GM18508 (cell line): ENCODE measurements around the gene LENEP.

ENCODE experiments used
- ATAC-seq: cut with Tn5 transposase; IDR thresholded peaks from one replicate; pipeline ENCODE4 v1.9.1; 2021; ENCODE audit warnings: moderate number of reproducible peaks; ENCODE audit not compliant: insufficient read depth, unreplicated experiment

LENEP gene

DNA sequence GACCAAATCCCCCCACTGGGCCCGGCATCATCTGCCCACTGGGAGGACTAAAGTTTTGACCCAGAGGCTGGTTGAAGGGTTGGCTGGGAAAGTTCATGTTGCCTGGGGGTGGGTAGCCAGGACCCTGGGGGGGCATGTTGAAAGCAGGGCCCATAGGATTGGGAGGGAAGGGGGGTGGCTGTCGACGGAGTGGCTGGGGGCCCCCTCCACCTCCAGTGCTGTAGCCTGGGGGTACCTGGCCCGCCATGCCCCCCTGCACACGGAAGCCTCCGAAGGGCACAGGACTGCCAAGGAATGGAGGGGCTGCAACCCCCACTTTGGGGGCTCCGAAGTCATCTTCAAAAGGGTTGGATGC, 34.0 kb upstream of the LENEP start:
- ATAC-seq = no peak

DNA sequence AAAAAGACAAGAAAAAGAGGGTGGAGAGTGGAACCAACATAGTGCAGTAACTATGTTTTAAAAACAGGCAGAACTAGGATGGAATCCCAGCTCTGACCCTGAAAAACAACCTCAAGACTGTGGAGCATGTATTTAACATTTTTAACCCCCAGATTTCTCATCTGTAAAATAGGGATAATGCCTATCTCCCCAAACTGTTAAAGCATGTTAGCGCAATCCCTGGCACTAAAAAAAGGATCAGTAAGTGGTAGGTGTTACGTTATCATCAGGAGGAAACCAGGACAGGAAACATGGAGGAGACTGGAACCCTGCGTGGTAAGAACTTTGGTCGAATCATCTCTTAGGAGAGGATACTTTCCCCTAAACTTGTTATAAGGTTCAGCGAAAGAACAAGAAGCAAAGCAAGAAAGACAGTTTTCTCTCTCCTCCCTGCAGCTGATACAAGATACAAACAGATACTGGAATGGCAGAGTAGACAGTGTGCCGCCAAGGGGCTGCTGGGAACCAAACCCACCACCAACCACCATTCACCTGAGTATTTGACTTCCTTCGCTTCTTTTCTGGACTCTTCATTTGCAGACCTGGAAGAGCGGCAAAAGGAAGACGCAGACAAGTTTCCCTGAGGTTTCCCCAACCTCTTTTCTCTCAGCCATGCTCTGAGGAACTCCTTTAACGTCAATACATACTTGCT, 32.8 kb upstream of the LENEP start:
- ATAC-seq = no peak

DNA sequence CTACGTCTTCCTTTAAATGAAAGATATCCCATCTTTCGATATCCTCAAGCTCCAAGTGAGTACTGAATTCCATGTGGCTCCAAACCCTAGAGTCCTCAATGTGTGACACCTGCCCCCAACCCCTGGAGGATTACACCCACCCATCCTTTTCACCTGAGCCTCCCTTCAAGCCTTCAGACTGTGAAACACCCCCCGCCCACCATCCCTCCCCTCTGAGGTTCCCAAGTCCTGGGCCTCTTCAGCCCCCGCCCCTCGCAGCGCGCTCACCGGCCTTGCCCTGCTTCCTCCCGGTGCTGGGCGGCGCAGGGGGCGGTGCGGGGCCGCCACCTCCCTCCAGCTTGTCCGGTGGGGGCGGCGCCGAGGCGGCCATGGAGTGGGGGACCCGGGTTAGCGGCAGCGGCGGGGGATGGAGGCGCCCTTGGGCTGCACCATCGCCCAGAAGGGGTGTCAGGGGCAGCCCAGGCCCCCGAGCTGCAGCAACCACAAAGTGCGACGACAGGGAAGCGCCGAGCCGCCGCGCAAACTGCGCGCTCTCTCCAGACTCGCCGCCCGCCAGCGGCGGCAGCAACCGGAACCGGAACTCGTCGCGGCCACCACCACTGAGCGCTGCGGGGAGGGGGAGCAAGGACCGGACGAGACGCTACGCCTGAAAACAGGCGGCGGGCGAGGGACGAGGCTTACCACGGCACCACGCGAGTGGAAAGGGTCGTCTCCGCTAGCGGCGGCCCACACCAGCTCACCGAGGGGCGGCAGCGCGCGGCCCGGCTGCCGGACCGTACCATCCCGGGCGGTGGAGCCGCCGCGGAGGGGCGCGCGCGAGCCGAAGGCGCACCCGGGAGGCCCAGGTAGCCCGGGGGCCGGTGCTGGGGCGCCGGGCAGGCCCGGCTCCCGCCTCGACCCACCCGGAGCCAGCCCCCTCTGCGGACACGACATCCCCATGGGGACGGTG, 31.9 kb upstream of the LENEP start, which contains the start of gene PYGO2:
Gene PYGO2 (minus strand): TSS at position 576 of the 949 bp plus-strand sequence. CDS start 206 bp downstream, at position 370.
- no peak for ATAC-seq

DNA sequence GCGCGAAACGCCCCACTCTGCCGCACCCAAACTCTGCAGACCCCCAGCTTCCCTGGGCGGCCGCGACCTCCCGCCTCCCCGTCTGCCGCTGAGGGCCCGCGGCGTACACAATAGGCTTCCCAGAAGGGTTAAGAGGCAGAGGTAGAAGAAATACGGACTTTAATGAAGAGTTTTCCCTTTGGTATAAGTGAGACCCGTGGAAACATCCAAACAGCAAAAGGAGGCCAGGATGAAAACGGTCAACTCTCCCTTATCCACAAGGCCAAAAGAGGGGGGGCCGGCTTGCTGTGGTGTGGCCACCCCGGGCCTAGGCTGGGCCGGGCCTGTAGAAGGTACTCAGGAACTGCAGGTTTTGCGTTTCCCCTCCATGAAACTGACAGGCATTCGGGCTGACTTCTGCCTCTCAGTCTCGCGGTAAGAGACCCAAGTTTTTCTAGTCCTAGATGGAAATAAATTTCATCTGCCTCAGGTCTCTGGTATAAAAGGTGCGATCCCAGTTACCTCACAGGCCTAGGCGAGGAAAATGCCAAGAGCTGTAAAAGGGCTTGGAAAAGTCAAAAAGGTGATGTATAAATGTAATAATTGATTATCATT, 31.1 kb upstream of the LENEP start:
- ATAC-seq = no peak

DNA sequence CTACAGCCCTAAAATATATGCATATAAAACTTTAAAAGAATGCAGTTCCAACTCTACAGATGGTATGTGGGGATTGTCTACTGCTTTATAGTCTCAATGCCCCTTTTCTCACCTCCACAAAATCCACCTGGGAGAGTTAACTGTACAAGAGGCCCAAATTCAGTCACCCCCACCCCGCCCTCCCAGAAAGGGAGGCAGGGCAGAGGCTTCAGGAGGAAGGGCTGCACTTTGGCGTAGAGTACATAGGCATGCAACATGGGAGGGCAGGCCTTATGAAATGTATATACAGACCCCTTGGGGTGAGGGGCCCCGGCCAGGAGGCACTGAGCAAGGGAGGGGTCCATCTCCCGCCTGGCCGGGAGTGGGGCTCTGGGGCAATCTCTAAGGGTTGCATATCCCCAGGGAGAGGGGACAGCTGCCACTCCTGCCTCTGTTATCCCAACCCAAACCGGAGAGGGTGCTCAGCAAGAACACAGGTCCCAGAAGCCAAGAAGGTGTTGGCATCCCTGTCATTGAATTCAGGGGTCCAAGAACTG, 30.5 kb upstream of the LENEP start:
- no peak for ATAC-seq

DNA sequence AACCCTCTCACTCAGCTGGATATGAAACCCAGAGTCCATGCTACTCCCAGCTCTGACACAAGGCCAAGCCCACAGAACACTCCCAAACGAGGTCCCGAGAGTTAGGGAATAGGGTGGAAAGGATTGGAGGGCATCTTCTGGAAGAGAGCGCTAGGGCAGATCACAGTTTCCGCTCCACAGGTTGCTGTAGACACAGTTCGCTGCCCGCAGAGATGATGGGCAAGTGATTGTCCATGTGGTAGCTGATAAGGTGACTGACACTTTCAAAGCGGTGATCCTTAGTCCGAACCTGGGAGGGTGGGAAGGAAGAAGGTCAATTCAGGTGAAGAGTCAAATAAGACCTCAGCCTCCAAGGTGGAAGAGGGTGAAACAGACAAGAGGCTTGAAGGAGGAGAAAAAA, 29.7 kb upstream of the LENEP start:
- no peak for ATAC-seq

DNA sequence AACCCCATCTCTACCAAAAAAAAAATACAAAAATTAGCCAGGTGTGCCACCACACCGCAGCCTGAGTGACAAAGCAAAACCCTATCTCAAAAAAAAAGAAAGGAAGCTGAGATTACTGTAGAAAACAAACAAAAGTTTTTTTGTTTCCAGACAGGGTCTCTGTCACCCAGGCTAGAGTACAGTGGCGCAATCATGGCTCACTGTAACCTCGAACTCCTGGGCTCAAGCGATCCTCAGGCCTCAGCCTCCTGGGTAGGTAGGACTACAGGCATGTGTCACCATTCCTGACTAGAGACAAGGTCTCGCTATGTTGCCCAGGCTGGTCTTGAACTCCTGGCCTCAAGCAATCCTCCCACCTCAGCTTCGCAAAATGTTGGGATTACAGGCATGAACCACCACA, 29.0 kb upstream of the LENEP start:
- ATAC-seq = no peak

DNA sequence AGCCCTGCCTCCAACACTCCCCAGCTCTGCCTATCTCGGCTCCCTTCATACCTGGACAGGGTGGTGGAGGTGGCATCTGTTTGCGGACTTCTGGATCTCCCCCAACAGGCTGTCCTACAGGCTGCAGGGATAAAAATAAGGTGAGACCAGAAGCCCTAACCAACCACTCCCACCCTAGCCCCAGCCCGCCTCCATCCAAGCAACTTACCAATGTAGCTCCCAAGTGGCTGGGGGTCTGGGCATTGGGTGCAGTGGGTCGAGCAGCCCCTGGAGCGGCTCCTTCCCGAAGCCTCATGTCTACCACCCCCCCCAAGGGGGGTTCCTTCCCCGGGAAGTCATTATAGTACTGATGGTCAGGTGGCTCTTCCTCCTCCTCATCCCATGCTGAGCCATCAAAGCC, 27.3 kb upstream of the LENEP start:
- no peak for ATAC-seq

DNA sequence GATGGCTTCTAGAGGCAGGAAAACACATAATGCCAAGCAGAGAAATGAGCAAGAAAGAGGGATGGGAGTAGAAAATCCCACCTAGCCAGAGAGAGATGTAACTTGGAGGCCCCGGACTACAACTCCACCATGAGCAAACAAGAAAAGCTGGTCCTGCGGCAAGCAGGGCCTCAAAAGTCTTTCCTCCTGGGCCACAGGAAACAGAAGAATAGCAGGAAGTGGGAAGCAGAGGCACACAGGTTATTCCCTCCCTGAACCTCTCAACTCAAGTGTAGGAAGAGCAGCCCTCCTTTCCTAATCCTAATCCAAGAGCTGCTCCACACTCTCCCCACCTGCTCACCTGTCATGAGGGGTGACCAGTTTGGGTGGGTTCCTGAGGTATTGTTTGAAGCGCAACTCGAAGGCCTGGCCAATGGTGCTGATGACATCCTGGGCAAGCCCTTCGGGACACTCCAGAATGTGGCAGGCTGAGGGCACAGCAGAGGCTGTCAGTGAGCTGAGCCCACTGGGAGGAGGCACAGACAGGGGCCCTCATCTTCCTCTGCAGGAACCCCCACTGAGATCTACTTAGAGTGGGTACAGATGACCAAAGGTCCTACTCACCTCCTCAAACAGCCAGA, 25.9 kb upstream of the LENEP start:
- ATAC-seq = no peak

DNA sequence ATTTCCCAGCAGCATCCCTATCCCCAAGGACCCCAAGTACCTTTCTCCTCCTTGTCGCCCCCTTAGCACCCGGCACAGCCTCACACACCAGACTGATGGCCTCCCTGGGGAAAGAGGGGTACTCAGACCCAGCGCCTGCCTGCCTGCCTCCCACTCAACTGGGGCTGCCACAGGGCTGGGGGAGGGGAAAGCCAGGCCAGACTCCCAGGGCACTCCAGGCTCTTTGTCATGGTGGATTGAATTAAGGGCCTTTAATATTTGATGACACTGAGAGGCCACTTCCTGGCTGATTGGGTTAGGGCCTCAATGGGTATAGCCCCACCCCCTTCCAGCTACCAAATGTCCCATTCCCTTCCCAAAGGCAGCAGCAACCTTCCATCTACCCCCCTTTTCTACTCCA, 24.7 kb upstream of the LENEP start:
- no peak for ATAC-seq

DNA sequence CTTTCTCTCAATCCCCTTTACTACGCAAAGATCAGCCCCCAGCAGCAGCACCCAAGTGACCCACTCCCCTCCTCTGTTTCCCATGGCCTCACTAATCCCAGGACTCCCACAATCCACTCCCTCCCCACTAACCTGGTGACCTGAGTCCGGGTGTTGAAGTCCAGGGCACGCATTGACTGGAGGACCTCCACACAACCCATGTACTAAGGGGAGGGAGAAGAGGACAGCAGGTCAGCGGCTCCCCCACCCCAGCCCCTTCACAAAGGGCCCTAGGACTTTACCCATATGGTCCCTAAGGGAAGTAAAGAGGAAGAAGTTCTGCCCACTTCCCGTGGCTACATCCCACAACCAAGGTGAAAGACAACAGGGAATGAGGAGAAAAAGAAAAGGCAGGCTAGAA, 24.1 kb upstream of the LENEP start:
- ATAC-seq = no peak

DNA sequence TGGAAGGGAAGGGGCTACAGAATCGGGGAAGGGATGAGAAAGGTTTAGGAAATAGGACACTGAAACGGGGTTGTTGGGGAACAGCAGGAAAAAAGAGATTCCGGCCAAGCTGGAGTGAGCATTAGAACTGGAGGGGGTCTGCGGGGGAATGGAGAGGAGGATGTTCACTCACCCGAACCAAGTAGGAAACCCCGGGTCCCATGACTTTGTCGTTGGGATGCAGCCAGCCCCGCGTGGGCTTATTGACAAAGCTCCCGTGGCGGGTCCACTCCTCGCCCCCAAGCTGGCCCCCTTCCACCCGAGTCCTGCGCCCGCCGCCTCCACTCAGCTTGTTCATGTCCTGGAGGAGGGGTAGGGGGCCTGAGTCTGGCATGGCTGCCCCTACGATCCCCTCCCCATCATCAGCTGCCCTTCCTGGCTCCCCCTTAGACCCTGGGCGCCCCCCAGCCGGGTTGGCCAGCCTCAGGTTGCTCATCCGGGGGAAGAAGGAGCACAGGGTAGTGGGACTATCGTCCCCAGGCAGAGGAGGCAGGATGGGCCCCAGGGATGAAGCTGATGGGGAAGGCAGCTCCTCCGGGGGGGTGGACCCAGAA, 23.4 kb upstream of the LENEP start:
- ATAC-seq = no peak

DNA sequence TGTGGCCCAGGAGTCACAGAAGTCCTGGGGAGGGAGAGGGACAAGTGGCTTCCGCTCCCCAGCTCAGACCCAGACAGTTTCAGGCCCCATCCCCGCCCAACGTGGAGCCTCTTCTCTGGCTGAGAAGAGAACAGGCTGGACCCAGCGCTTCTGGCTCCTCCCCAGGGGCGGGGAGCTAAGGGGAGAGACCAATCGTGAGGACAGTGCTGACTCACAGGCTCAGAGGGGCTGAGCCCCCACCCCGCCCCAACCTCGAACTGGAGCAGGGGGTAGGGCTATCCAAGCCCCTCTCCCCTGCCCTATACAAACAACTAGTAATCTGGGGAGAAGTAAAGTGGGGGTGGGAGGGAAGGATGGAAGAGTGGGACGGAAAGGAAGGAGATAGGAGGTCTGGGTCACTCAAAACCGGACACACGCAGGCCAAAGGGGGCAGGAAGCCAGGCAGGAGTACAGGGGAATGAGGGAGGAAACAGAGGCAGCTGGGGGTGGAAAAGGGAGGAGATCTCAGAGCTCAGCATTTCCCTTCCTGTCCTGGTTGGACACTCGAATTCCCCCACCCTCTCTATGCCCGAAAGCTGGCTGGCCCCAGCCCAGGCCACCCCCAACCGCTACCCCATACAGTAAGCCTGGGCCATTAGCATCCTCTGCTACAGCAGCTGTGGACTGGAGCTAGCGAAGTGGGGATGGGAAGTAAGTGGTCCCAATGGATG, 22.6 kb upstream of the LENEP start, which contains the start of gene SHC1:
Gene SHC1 (minus strand): TSS at position 117 of the 710 bp plus-strand sequence. CDS start 221 bp downstream, outside the sequence.
- no peak for ATAC-seq

DNA sequence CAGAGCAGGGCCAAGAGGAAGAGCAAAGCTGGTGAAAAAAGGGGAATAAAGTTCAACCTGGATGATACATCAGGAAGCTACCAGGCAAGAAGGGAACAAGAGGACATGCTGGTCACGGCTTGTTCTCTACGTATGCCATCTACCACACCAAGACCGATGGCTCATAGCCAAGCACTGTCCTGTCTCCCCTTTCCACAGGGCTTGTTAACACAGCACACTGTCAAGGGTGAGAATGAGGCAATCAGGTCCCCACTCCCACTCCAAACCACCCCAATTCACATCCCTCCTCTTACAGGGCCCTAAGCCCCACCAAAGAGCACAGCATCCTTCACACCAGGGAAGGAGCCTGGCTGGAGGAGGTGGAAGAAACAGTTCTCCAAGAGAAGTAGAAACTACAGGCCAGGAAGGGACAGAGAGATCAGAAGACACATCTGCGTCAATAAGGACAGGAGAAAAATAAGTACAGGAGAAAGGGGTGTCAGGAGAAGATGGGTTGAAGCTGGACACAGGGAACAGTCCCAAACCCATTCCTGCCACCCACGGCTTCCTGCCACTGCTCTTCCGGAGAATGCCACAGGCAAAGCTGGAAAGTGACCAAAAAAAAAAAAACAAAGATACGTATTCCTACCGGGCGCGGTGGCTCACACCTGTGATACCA, 21.9 kb upstream of the LENEP start:
- no peak for ATAC-seq

DNA sequence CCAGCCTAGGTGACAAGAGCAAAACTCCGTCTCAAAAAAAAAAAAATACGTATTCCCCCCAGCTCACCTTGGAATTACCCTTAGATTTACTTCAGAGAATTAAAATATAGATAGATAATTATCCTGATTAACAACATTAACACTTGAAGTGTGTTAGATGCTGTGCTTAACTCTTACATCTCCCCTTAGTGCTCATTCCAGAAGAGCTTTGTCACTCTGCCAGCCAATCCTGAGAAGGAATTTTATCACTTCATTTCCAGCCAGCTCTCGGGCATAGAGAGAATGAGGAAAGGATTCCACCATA, 21.2 kb upstream of the LENEP start:
- ATAC-seq = no peak

DNA sequence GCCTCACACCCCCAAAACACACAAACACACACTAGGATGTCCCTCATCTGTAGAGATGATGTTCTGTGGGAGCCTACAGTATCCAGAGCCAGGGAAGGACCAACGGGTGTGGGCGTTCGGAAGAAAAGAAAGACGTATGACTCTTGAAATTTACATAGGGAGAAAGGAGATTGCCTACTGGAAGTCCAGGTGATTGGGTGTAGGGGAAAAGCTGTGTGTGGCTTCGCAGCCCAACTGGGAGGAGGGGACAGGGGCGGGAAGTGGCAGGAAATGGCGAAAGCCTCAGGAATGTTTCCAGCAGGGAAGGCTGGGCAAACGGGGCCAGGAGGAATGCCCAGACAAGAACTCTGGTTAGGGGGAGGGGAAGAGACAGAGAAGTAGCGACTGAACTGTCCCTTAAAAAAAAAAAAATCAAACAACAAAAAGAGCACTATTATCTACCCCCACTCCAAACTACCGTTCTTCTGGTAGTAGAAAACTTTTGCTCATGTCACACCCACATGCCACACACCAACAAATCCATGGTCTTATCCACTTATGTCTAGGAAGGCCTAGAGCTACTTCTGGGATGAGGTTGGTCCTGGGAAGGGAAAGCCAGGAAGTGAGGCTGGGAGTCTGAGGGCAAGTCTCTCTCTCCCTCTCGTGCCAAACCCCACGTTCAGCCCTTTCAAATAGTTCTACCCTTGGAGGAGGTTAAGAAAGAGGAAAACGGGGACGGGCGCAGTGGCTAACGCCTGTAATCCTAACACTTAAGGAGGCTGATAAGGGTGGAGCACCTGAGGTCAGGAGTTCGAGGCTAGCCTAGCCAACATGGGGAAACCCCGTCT, 20.7 kb upstream of the LENEP start:
- ATAC-seq = no peak

DNA sequence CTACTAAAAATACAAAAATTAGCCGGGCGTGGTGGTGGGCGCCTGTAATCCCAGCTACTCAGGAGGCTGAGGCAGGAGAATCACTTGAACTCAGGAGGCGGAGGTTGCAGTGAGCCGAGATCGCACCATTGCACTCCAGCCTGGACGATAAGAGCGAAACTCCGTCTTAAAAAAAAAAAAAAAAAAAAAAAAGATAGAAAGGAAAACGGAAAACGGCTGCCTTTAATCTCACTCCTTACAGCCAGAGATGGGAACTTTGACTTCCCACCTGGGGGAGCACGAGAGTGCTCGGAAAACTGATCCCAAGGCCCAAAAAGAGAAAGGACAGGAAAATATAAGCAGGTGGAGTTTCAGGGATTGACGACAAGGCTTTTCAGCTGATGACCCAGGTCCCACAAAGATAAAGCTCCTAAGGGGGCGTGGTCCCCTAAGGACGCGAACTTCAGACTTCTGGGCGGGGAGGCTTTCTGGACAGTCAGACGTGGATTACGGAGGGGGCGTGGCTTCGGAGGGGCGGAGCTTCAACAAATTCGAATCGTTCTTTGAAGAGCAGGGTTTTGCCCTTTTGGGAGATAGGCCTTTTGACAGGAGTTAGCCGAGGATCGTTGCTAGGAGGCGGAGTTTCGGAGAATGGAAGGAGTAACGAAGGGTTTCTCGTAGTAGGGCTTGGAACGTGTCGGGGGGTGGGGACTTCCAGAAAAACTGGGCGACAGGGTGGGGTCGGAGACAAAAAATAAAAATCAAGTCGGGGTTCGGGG, 19.9 kb upstream of the LENEP start:
- ATAC-seq = no peak
